GM18873 (cell line): Measurements from ENCODE around the gene CAMK2G.

ENCODE experiments used
- ATAC-seq: cut with Tn5 transposase; IDR thresholded peaks from one replicate; pipeline ENCODE4 v1.9.1; 2021; ENCODE audit warnings: mild to moderate bottlenecking, moderate library complexity, moderate number of reproducible peaks; ENCODE audit not compliant: unreplicated experiment, low FRiP score

CAMK2G gene

GRCh38 chr10:73780966-73781365, 93.4 kb downstream of the CAMK2G start:
- ATAC-seq = no peak

GRCh38 chr10:73780301-73780700, 94.1 kb downstream of the CAMK2G start:
- ATAC-seq = no peak

GRCh38 chr10:73779539-73780197, 94.7 kb downstream of the CAMK2G start:
- ATAC-seq = no peak

GRCh38 chr10:73779018-73779417, 95.3 kb downstream of the CAMK2G start:
- no peak for ATAC-seq

- ATAC-seq = no peak
Measured at GRCh38 chr10:73774637-73775036, 99.7 kb downstream of the CAMK2G start.

- no peak for ATAC-seq
Measured at GRCh38 chr10:73773152-73773879, 101.0 kb downstream of the CAMK2G start.

GRCh38 chr10:73772281-73773151, 101.8 kb downstream of the CAMK2G start:
- ATAC-seq = peak; percentile 48

- ATAC-seq = peak; percentile 14
Measured at GRCh38 chr10:73771722-73772280, 102.6 kb downstream of the CAMK2G start.

GRCh38 chr10:73769396-73769795, 105.0 kb downstream of the CAMK2G start:
- no peak for ATAC-seq

GRCh38 chr10:73768881-73769280, 105.5 kb downstream of the CAMK2G start:
- no peak for ATAC-seq

- ATAC-seq = no peak
Measured at GRCh38 chr10:73765066-73765465, 109.3 kb downstream of the CAMK2G start.

GRCh38 chr10:73763343-73763742, 111.0 kb downstream of the CAMK2G start:
- no peak for ATAC-seq

GRCh38 chr10:73762915-73763314, 111.4 kb downstream of the CAMK2G start:
- no peak for ATAC-seq
